HepG2 (cell line): ENCODE measurements around the gene HBS1L. TPM values are rescaled to one million over a fixed set of nuclear protein-coding genes. Genes with fewer than 3 reads are reported as not detected.

Experiments
- DNMT1 ChIP-seq: sonication (generic); formaldehyde crosslinking; IDR thresholded peaks from 2 replicates; pipeline ENCODE4 v1.5.1; 2020; ENCODE audit warnings: mild to moderate bottlenecking, missing genetic modification reagents
- FLYWCH1 ChIP-seq: sonication (generic); formaldehyde crosslinking; IDR thresholded peaks from 2 replicates; pipeline ENCODE4 v1.8.1; 2023; ENCODE audit warnings: mild to moderate bottlenecking, missing genetic modification reagents
- FOXO4 ChIP-seq: sonication (generic); formaldehyde crosslinking; conservative IDR thresholded peaks from 2 replicates; pipeline ENCODE4 v1.8.1; 2023; ENCODE audit warnings: missing genetic modification reagents
- KLF15 ChIP-seq: sonication (generic); formaldehyde crosslinking; IDR thresholded peaks from 2 replicates; pipeline ENCODE4 v1.8.1; 2023; ENCODE audit warnings: borderline replicate concordance, mild to moderate bottlenecking, inconsistent platforms, missing genetic modification reagents, mixed read lengths
- KMT2A ChIP-seq: sonication (generic); formaldehyde crosslinking; IDR thresholded peaks from 2 replicates; pipeline ENCODE4 v1.4.0; 2020; ENCODE audit warnings: missing genetic modification reagents
- MAFG ChIP-seq: sonication (generic); formaldehyde crosslinking; IDR thresholded peaks from 2 replicates; pipeline ENCODE4 v1.5.1; 2020; ENCODE audit warnings: mild to moderate bottlenecking, missing genetic modification reagents
- POGZ ChIP-seq: sonication (generic); formaldehyde crosslinking; IDR thresholded peaks from 2 replicates; pipeline ENCODE4 v1.4.0; 2020; ENCODE audit warnings: mild to moderate bottlenecking, missing genetic modification reagents
- SNAI1 ChIP-seq: sonication (generic); formaldehyde crosslinking; IDR thresholded peaks from 2 replicates; pipeline ENCODE4 v1.5.0; 2020; ENCODE audit warnings: mild to moderate bottlenecking, missing genetic modification reagents, borderline replicate concordance
- STAT5B ChIP-seq: sonication (generic); formaldehyde crosslinking; IDR thresholded peaks from 2 replicates; pipeline ENCODE4 v1.4.0; 2020; ENCODE audit warnings: missing genetic modification reagents
- THAP9 ChIP-seq: sonication (generic); formaldehyde crosslinking; IDR thresholded peaks from 2 replicates; pipeline ENCODE4; 2020; ENCODE audit warnings: missing genetic modification reagents, mild to moderate bottlenecking, borderline replicate concordance
- XRCC5 ChIP-seq: fragments of 200-400 bp; formaldehyde crosslinking; optimal IDR thresholded peaks from 2 replicates; pipeline ENCODE3; 2017; ENCODE audit warnings: mild to moderate bottlenecking, low read length
- ZNF264 ChIP-seq: sonication (generic); formaldehyde crosslinking; IDR thresholded peaks from 2 replicates; pipeline ENCODE4 v1.4.0; 2020; ENCODE audit warnings: missing genetic modification reagents
- ZNF333 ChIP-seq: sonication (generic); formaldehyde crosslinking; IDR thresholded peaks from 2 replicates; pipeline ENCODE4 v1.4.0; 2020; ENCODE audit warnings: mild to moderate bottlenecking, missing genetic modification reagents, borderline replicate concordance
- ZNF496 ChIP-seq: sonication (generic); formaldehyde crosslinking; IDR thresholded peaks from 2 replicates; pipeline ENCODE4 v1.8.1; 2023; ENCODE audit warnings: mild to moderate bottlenecking, moderate library complexity, missing genetic modification reagents; ENCODE audit not compliant: insufficient replicate concordance
- ZNF530 ChIP-seq: sonication (generic); formaldehyde crosslinking; IDR thresholded peaks from 2 replicates; pipeline ENCODE4 v1.5.0; 2020; ENCODE audit warnings: low read depth, mild to moderate bottlenecking, missing genetic modification reagents
- ZNF605 ChIP-seq: sonication (generic); formaldehyde crosslinking; IDR thresholded peaks from 2 replicates; pipeline ENCODE4 v1.8.0; 2022; ENCODE audit warnings: mild to moderate bottlenecking, missing genetic modification reagents
- ZNF713 ChIP-seq: sonication (generic); formaldehyde crosslinking; IDR thresholded peaks from 2 replicates; pipeline ENCODE4 v1.4.0; 2020; ENCODE audit warnings: mild to moderate bottlenecking, missing genetic modification reagents
- polyA plus RNA-seq, 8 experiments: library from polyadenylated mRNA; depleted of rRNA in 3 of 8; stranded (reverse) in 7 of 8; unstranded in 1 of 8; fragments of >200 nt; fragmentation: Illumina TruSeq in 4 of 8; extraction: Trizol in 4 of 8; gene quantifications; 2 replicates each; pipeline versions ENCODE4 v1.2.1 to v1.2.3, GENCODE V29; 2011 to 2016; ENCODE audit warnings: low read depth in 4 of 8, missing spikeins in 1 of 8, mixed read lengths in 1 of 8; ENCODE audit not compliant: insufficient read depth in 1 of 8
- total RNA-seq, 5 experiments: library from RNA; depleted of rRNA; stranded (reverse); fragments of >200 nt; fragmentation: Illumina TruSeq; extraction: Trizol; gene quantifications; 2 replicates each; pipeline ENCODE4 v1.2.3, GENCODE V29; 2016; ENCODE audit warnings: low read depth in 1 of 5
- TF ChIP-seq, protein P1 (sequence below): sonication (generic); formaldehyde crosslinking; IDR thresholded peaks from 2 replicates; pipeline ENCODE4 v1.8.1; 2023; ENCODE audit warnings: mild to moderate bottlenecking, missing genetic modification reagents, borderline replicate concordance

The HBS1L gene
- total and polyA plus RNA-seq, 2 of the 13 experiments (the other 11 are each of a cell fraction or from before 2014, with no cell fraction given): 44.1 to 138 TPM

DNA sequence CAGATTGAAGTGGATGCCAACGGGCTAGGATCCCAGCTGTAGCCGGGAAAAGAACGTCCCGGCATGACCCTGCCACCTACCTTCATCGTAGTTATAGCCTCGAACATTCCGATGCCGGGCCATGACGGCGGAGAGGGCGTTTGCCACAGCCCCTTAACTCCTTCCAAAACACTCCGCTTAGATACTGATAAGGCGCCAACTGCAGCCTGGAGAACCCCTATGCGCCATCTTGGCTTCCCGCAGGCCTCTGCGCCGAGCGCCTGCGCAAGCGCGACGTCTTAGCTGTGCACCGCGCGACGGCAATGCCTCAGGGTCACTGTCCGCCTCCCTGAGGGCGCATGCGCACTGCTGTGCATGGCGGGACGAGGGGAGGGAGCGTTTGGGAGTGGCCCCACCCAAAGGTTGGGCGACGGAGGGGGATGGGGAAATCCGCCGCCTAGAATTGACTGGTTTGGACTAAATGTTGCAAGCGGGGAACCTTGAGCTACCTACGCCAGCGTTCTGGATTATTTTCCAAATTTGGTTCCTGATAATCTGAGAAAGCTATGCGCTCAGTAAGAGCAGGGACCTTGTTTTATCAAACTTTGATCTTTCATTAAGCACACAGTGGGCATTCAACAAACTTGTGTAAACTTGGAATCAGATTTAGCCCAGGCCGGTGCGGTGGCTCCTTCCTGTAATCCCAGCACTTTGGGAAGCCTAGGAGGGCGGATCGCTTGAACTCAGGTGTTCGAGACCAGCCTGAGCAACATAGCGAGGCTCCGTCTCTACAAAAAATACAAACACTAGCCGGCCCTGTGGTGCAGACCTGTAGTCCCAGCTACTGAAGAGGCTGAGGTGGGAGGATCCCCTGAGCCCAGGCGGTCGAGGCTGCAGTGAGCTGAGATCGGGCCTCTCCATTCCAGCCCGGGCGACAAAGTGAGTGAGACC lies at the start of gene HBS1L (continued):
- peak; percentile 91 for TF ChIP-seq THAP9 (CRISPR knock-in tag)
- peak; percentile 79; the same call in 1 of the 2 replicates for TF ChIP-seq SNAI1 (CRISPR knock-in tag)
- TF ChIP-seq FOXO4 (CRISPR knock-in tag): 0 out of 2 replicates have a peak, but pooled peaks have one; percentile 8
- no peak; the same call in 1 of the 2 replicates for TF ChIP-seq ZNF264
- TF ChIP-seq FLYWCH1 (CRISPR knock-in tag): no peak
- no peak; the same call in 1 of the 2 replicates for TF ChIP-seq STAT5B (CRISPR knock-in tag)
- peak; percentile 97 for TF ChIP-seq POGZ
- peak; percentile 76; the same call in 1 of the 2 replicates for TF ChIP-seq DNMT1 (CRISPR knock-in tag)
- TF ChIP-seq, protein P1, sequence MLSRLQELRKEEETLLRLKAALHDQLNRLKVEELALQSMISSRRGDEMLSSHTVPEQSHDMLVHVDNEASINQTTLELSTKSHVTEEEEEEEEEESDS (CRISPR knock-in tag): no peak
- no peak for TF ChIP-seq ZNF530 (CRISPR knock-in tag)
- 0 out of 2 replicates have a peak, but pooled peaks have one; percentile 33 for TF ChIP-seq KLF15 (CRISPR knock-in tag)
- TF ChIP-seq XRCC5: peak; percentile 94
- no peak for TF ChIP-seq MAFG (CRISPR knock-in tag)
- peak; percentile 64 for TF ChIP-seq ZNF605 (CRISPR knock-in tag)
- peak; percentile 76; the same call in 1 of the 2 replicates for TF ChIP-seq ZNF333 (CRISPR knock-in tag)
- TF ChIP-seq KMT2A (CRISPR knock-in tag): peak; percentile 94
- TF ChIP-seq ZNF496: no peak
- TF ChIP-seq ZNF713 (CRISPR knock-in tag): no peak; the same call in 1 of the 2 replicates
